ENCODE results near the gene SKAP1. TPM values are rescaled to one million over a fixed set of nuclear protein-coding genes. Genes with fewer than 3 reads are reported as not detected.

The SKAP1 gene
- total and polyA plus RNA-seq, 2 donors (not counting 1 experiment from before 2014, with no cell fraction given): not detected

- Histone ChIP-seq H3K4me1 (ENCODE audit: control insufficient read depth, extremely low read depth, insufficient read depth, low read length) (peaks cover 2% of the 10 kb centered on the region), H3K27ac (ENCODE audit: insufficient read depth, low read length) (peak overlapping the region; percentile 87), H4K20me1 (ENCODE audit: control insufficient read depth, extremely low read depth, insufficient read depth, low read length) (no peaks in the 10 kb centered on the region), H3K36me3 (ENCODE audit: control insufficient read depth, insufficient read depth, low read length) (no peaks in the 10 kb centered on the region), H3K9ac (ENCODE audit: insufficient read depth, low read length) (peak overlapping the region; percentile 86), H3K9me3 (ENCODE audit: control insufficient read depth, insufficient read depth, low read depth, low read length) (no peaks in the 10 kb centered on the region), H3K4me3 (replicated peaks in 1 of 4; ENCODE audit: control extremely low read depth in 1 of 4, insufficient read depth in 1 of 4, low read depth in 3 of 4, low read length in 4 of 4) (peak overlapping the region; percentile 71 to 90 (median 84)), H3K4me2 (ENCODE audit: extremely low read depth, insufficient read depth, low read length) (peak overlapping the region; percentile 75), H3K79me2 (ENCODE audit: control insufficient read depth, insufficient read depth, low read length) (peaks cover 52% of the 10 kb centered on the region), H2AFZ (ENCODE audit: low read length) (peak overlapping the region; percentile 78), H3K27me3 (ENCODE audit: control insufficient read depth, insufficient read depth, low read length) (no peaks in the 10 kb centered on the region)
- peak; percentile 66 to 67 for DNase-seq (ENCODE audit: low read depth in 2 of 2)
- TF ChIP-seq EZH2 (IDR thresholded peaks at IDR 0.05; ENCODE audit: low read length, missing control alignments) (no peak), CTCF (conservative IDR thresholded peaks at IDR 0.05 in 1 of 2, IDR thresholded peaks at IDR 0.05 in 1 of 2; ENCODE audit: low read depth in 1 of 2, low read length in 2 of 2) (no peak)
Measured at GRCh38 chr17:48100591-48101011, 329.4 kb downstream of the SKAP1 start.

GRCh38 chr17:48100160-48100559 is 329.9 kb downstream of the SKAP1 start:
- H3K36me3 ChIP-seq (ENCODE audit: control insufficient read depth, insufficient read depth, low read length): no peaks in the 10 kb centered on the region
- H3K79me2 ChIP-seq (ENCODE audit: control insufficient read depth, insufficient read depth, low read length): peaks cover 56% of the 10 kb centered on the region
- H2AFZ ChIP-seq (ENCODE audit: low read length): peak overlapping the region; percentile 12
- peak overlapping the region; percentile 87 for H3K27ac ChIP-seq (ENCODE audit: insufficient read depth, low read length)
- peaks cover 2% of the 10 kb centered on the region for H3K4me1 ChIP-seq (ENCODE audit: control insufficient read depth, extremely low read depth, insufficient read depth, low read length)
- no peak for TF ChIP-seq EZH2 (IDR thresholded peaks at IDR 0.05; ENCODE audit: low read length, missing control alignments)
- no peak for TF ChIP-seq CTCF (conservative IDR thresholded peaks at IDR 0.05 in 1 of 2, IDR thresholded peaks at IDR 0.05 in 1 of 2; ENCODE audit: low read depth in 1 of 2, low read length in 2 of 2)
- no peaks in the 10 kb centered on the region for H3K9me3 ChIP-seq (ENCODE audit: control insufficient read depth, insufficient read depth, low read depth, low read length)
- peak overlapping the region; percentile 71 to 90 (median 84) for H3K4me3 ChIP-seq (replicated peaks in 1 of 4; ENCODE audit: control extremely low read depth in 1 of 4, insufficient read depth in 1 of 4, low read depth in 3 of 4, low read length in 4 of 4)
- H3K4me2 ChIP-seq (ENCODE audit: extremely low read depth, insufficient read depth, low read length): peak overlapping the region; percentile 75
- H4K20me1 ChIP-seq (ENCODE audit: control insufficient read depth, extremely low read depth, insufficient read depth, low read length): no peaks in the 10 kb centered on the region
- peak overlapping the region; percentile 8 for H3K9ac ChIP-seq (ENCODE audit: insufficient read depth, low read length)
- DNase-seq (ENCODE audit: low read depth in 2 of 2): peak in 1 of 2 donors; percentile 79
- H3K27me3 ChIP-seq (ENCODE audit: control insufficient read depth, insufficient read depth, low read length): no peaks in the 10 kb centered on the region

GRCh38 chr17:48095611-48096010 is 334.4 kb downstream of the SKAP1 start:
- H3K79me2 ChIP-seq (ENCODE audit: control insufficient read depth, insufficient read depth, low read length): peaks cover 94% of the 10 kb centered on the region
- no peak overlapping the region for H3K27ac ChIP-seq (ENCODE audit: insufficient read depth, low read length)
- no peak overlapping the region for H3K4me2 ChIP-seq (ENCODE audit: extremely low read depth, insufficient read depth, low read length)
- TF ChIP-seq CTCF (conservative IDR thresholded peaks at IDR 0.05 in 1 of 2, IDR thresholded peaks at IDR 0.05 in 1 of 2; ENCODE audit: low read depth in 1 of 2, low read length in 2 of 2) (no peak), EZH2 (IDR thresholded peaks at IDR 0.05; ENCODE audit: low read length, missing control alignments) (no peak)
- peaks cover 2% of the 10 kb centered on the region for H3K4me1 ChIP-seq (ENCODE audit: control insufficient read depth, extremely low read depth, insufficient read depth, low read length)
- H4K20me1 ChIP-seq (ENCODE audit: control insufficient read depth, extremely low read depth, insufficient read depth, low read length): no peaks in the 10 kb centered on the region
- no peak overlapping the region for H2AFZ ChIP-seq (ENCODE audit: low read length)
- H3K4me3 ChIP-seq (replicated peaks in 1 of 4; ENCODE audit: control extremely low read depth in 1 of 4, insufficient read depth in 1 of 4, low read depth in 3 of 4, low read length in 4 of 4): no peak overlapping the region
- H3K27me3 ChIP-seq (ENCODE audit: control insufficient read depth, insufficient read depth, low read length): no peaks in the 10 kb centered on the region
- no peak overlapping the region for H3K9ac ChIP-seq (ENCODE audit: insufficient read depth, low read length)
- H3K36me3 ChIP-seq (ENCODE audit: control insufficient read depth, insufficient read depth, low read length): no peaks in the 10 kb centered on the region
- H3K9me3 ChIP-seq (ENCODE audit: control insufficient read depth, insufficient read depth, low read depth, low read length): no peaks in the 10 kb centered on the region
- DNase-seq (ENCODE audit: low read depth in 2 of 2): no peak
